HG03432 (cell line): ENCODE measurements around the gene ARHGEF2.
"Not testable (repeated sequence)": the region's sequence is repeated elsewhere in the genome, so short reads cannot be mapped to it uniquely, and the experiment has no call there.

ENCODE experiments used
- ATAC-seq: cut with Tn5 transposase; IDR thresholded peaks from one replicate; pipeline ENCODE4 v1.9.1; 2021; ENCODE audit warnings: mild to moderate bottlenecking, moderate library complexity; ENCODE audit not compliant: unreplicated experiment

ARHGEF2 gene

GRCh38 chr1:155944444-155944799 lies 33.9 kb downstream of the ARHGEF2 start:
- no peak for ATAC-seq

- no peak for ATAC-seq
These were observed 35.7 kb downstream of the ARHGEF2 start for GRCh38 chr1:155942578-155943141.

GRCh38 chr1:155941845-155942531 lies 36.4 kb downstream of the ARHGEF2 start:
- no peak for ATAC-seq

GRCh38 chr1:155940993-155941844 lies 37.1 kb downstream of the ARHGEF2 start, which contains the start of gene RXFP4:
RXFP4 (plus strand) TSS chr1:155941638; CDS start chr1:155941710, 72 bp downstream.
- ATAC-seq = no peak

GRCh38 chr1:155940482-155940992 lies 37.8 kb downstream of the ARHGEF2 start:
- no peak for ATAC-seq

- no peak for ATAC-seq
These were observed 40.1 kb downstream of the ARHGEF2 start for GRCh38 chr1:155938220-155938627.

- no peak for ATAC-seq
These were observed 43.3 kb downstream of the ARHGEF2 start for GRCh38 chr1:155934936-155935590.

- ATAC-seq = peak; percentile 90
These were observed 44.0 kb downstream of the ARHGEF2 start, which contains the start of gene KHDC4 for GRCh38 chr1:155934097-155934935. KHDC4 (minus strand) TSS chr1:155934413; CDS start chr1:155934373, 40 bp downstream.

- no peak for ATAC-seq
These were observed 44.7 kb downstream of the ARHGEF2 start for GRCh38 chr1:155933591-155934096.

GRCh38 chr1:155932487-155932886 lies 45.9 kb downstream of the ARHGEF2 start:
- no peak for ATAC-seq

- no peak for ATAC-seq
These were observed 46.3 kb downstream of the ARHGEF2 start for GRCh38 chr1:155932081-155932480.

GRCh38 chr1:155931332-155932038 lies 46.9 kb downstream of the ARHGEF2 start:
- no peak for ATAC-seq

GRCh38 chr1:155930725-155931124 lies 47.6 kb downstream of the ARHGEF2 start:
- ATAC-seq = not testable (repeated sequence)

- no peak for ATAC-seq
These were observed 49.3 kb downstream of the ARHGEF2 start for GRCh38 chr1:155929057-155929456.

GRCh38 chr1:155925506-155925905 lies 52.8 kb downstream of the ARHGEF2 start:
- no peak for ATAC-seq

GRCh38 chr1:155920717-155921116 lies 57.6 kb downstream of the ARHGEF2 start:
- ATAC-seq = no peak

- ATAC-seq = no peak
These were observed 58.5 kb downstream of the ARHGEF2 start for GRCh38 chr1:155919801-155920200.

GRCh38 chr1:155918660-155919059 lies 59.7 kb downstream of the ARHGEF2 start:
- no peak for ATAC-seq
